Measurements from ENCODE around the gene PRKACA. TPM values are rescaled to one million over a fixed set of nuclear protein-coding genes. Genes with fewer than 3 reads are reported as not detected.

PRKACA gene
- total and polyA plus RNA-seq, 2 donors (not counting 3 experiments of a cell fraction or from before 2014, with no cell fraction given): 44.2 to 97.5 TPM

- H4K20me1 ChIP-seq (replicated peaks; ENCODE audit: control insufficient read depth, extremely low read depth, insufficient read depth, low read length): no peaks in the 10 kb centered on the region
- no peak for TF ChIP-seq FOS (IDR thresholded peaks at IDR 0.05; ENCODE audit: borderline replicate concordance, insufficient read depth, low read length)
- no peak for TF ChIP-seq POLR2A (IDR thresholded peaks at IDR 0.05; ENCODE audit: low read depth, low read length)
- no peak for TF ChIP-seq EZH2 (IDR thresholded peaks at IDR 0.05; ENCODE audit: borderline replicate concordance, low read depth, low read length, severe bottlenecking)
- TF ChIP-seq GATA2 (IDR thresholded peaks at IDR 0.05; ENCODE audit: insufficient read depth, insufficient read length, low read depth, low read length): no peak
- no peak for TF ChIP-seq JUN (IDR thresholded peaks at IDR 0.05; ENCODE audit: borderline replicate concordance, insufficient read depth, insufficient read length, low read depth)
- TF ChIP-seq CTCF (IDR thresholded peaks at IDR 0.05; ENCODE audit: extremely low read depth in 1 of 2, insufficient read depth in 1 of 2, low read depth in 1 of 2, low read length in 2 of 2): no peak
- no peak for TF ChIP-seq MYC (IDR thresholded peaks at IDR 0.05; ENCODE audit: low read depth, low read length)
- TF ChIP-seq POLR2AphosphoS5 (IDR thresholded peaks at IDR 0.05; ENCODE audit: insufficient read depth, low read depth, low read length): no peak
- TF ChIP-seq MAX (IDR thresholded peaks at IDR 0.05; ENCODE audit: insufficient read depth, insufficient read length): no peak
- dilution Hi-C loops (cut with MboI; ENCODE audit: extremely low pct_ligation_motif_present, low sequenced_read_pairs): no loop called here
- FAIRE-seq (no peak), DNase-seq (ENCODE audit: low read depth, low spot score) (no peak)
- peaks cover 19% of the 10 kb centered on the region for H3K4me1 ChIP-seq (ENCODE audit: control insufficient read depth, extremely low read depth, insufficient read depth, low read length)
- peaks cover 30% of the 10 kb centered on the region for H3K79me2 ChIP-seq (ENCODE audit: control insufficient read depth, insufficient read depth, low read length)
- CTCF ChIA-PET: interaction anchor here (0.7 to 4.8 kb wide), 4 partner anchors 24 to 93 kb away, joined by 3 to 27 read pairs (median 4); partner anchors contain the start of gene ASF1B
- H3K27me3 ChIP-seq (ENCODE audit: control insufficient read depth in 2 of 2, insufficient read depth in 2 of 2, low read length in 2 of 2): no peaks in the 10 kb centered on the region
- intact Hi-C loops (cut with micrococcal nuclease): no loop called here
- no peaks in the 10 kb centered on the region for H3K36me3 ChIP-seq (ENCODE audit: control insufficient read depth in 2 of 2, extremely low read depth in 1 of 2, insufficient read depth in 2 of 2, low read length in 2 of 2)
- H3K9ac ChIP-seq (replicated peaks; ENCODE audit: extremely low read depth, insufficient read depth, low read length): no peak overlapping the region
- no peaks in the 10 kb centered on the region for H3K9me3 ChIP-seq (replicated peaks; ENCODE audit: control insufficient read depth, insufficient read depth, low read length)
- no peaks in the 10 kb centered on the region for H3K9me1 ChIP-seq (replicated peaks; ENCODE audit: control insufficient read depth, extremely low read depth, insufficient read depth, low read length)
- no peak overlapping the region for H3K4me3 ChIP-seq (replicated peaks in 1 of 3; ENCODE audit: insufficient read depth in 1 of 3, low read depth in 1 of 3, low read length in 3 of 3)
- H3K4me2 ChIP-seq (ENCODE audit: insufficient read depth, low read length): no peak overlapping the region
- no TSS peak for BruUV-seq (replicated peaks)
- H2AFZ ChIP-seq (ENCODE audit: low read depth, low read length): no peak overlapping the region
- POLR2A ChIA-PET: interaction anchor here (0.7 kb wide), 1 partner anchor 24 kb away, joined by 3 read pairs; the partner anchor contains the start of gene ASF1B
- H3K27ac ChIP-seq (ENCODE audit: insufficient read depth, low read depth, low read length): no peak overlapping the region
Measured at GRCh38 chr19:14112051-14112808, 5.3 kb downstream of the PRKACA start.

Data from endothelial cell of umbilical vein (primary cell).